SK-N-MC (cell line): ENCODE measurements around the gene ZNF580.

ENCODE experiments used
- DNase-seq: peaks from one replicate; pipeline ENCODE4 v3.0.0-alpha.2; 2011; ENCODE audit warnings: low read depth, low spot score
- H3K27ac ChIP-seq: fragments of 200-600 bp; sonication (generic); 2 replicates; pipeline ENCODE4 v1.5.1; 2016; ENCODE audit warnings: mixed run types
- H3K36me3 ChIP-seq: fragments of 200-600 bp; sonication (generic); 2 replicates; pipeline ENCODE4 v1.6.1; 2017; ENCODE audit warnings: antibody characterized with exemption, low read length, mixed read lengths; ENCODE audit not compliant: insufficient read depth
- H3K4me3 ChIP-seq: fragments of 200-600 bp; sonication (generic); 2 replicates; pipeline ENCODE4 v1.5.1; 2016
- H3K9ac ChIP-seq: fragments of 200-600 bp; sonication (generic); 2 replicates; pipeline ENCODE4 v1.8.0; 2017; ENCODE audit warnings: mixed run types, mixed read lengths; ENCODE audit not compliant: insufficient read length
- H3K9me3 ChIP-seq: fragments of 200-600 bp; sonication (generic); 2 replicates; pipeline ENCODE4 v1.6.1; 2017; ENCODE audit warnings: low read depth, mild to moderate bottlenecking, antibody characterized with exemption, low read length, moderate library complexity, mixed read lengths
- EZH2 ChIP-seq: fragments of 200-600 bp; sonication (generic); IDR thresholded peaks from one replicate; pipeline ENCODE4 v1.6.1; 2017; ENCODE audit warnings: antibody characterized with exemption
- FOXP2 ChIP-seq: optimal IDR thresholded peaks from 2 replicates; pipeline ENCODE3; 2011; ENCODE audit warnings: mild to moderate bottlenecking, moderate library complexity; ENCODE audit not compliant: insufficient read depth; ENCODE audit errors: extremely low read length, control extremely low read depth
- POLR2AphosphoS5 ChIP-seq: IDR thresholded peaks from 2 replicates; pipeline ENCODE4 v1.6.1; 2012; ENCODE audit warnings: mild to moderate bottlenecking, low read depth, low read length, borderline replicate concordance

ZNF580 gene

GRCh38 chr19:55618426-55618825 is 22.4 kb upstream of the ZNF580 start:
- H3K9me3 ChIP-seq = no peaks in the 10 kb centered on the region
- no peak overlapping the region; the same call in 1 of the 2 replicates for H3K27ac ChIP-seq
- no peak for DNase-seq
- TF ChIP-seq EZH2 = no peak
- no peak for TF ChIP-seq FOXP2
- TF ChIP-seq POLR2AphosphoS5 = no peak
- H3K36me3 ChIP-seq = peaks cover 5% of the 10 kb centered on the region; the same call in 1 of the 2 replicates
- H3K4me3 ChIP-seq = no peak overlapping the region
- no peak overlapping the region for H3K9ac ChIP-seq

DNA sequence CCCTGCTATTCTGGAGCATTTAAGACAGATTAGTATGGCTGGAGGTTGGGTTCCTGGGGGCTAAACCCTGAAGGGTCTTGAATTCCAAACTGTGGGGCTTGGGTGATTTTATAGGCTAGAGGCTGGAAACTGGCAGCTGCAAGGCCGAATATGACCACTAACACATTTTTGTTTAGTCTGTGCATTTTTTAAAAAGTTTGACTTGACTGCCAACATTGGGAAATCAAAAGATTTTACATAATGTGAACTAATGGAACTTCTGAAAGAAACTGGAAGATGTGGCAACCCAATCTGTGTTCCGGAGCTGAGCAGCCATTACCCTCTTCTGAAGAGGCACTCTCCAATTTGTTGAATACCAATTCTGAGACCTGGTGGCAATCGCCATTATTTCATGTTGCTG is 21.5 kb upstream of the ZNF580 start:
- no peak overlapping the region for H3K9ac ChIP-seq
- no peaks in the 10 kb centered on the region for H3K9me3 ChIP-seq
- TF ChIP-seq FOXP2 (no peak), EZH2 (no peak), POLR2AphosphoS5 (no peak)
- H3K4me3 ChIP-seq = no peak overlapping the region
- no peak for DNase-seq
- peaks cover 5% of the 10 kb centered on the region; the same call in 1 of the 2 replicates for H3K36me3 ChIP-seq
- H3K27ac ChIP-seq = peak overlapping the region; percentile 71

DNA sequence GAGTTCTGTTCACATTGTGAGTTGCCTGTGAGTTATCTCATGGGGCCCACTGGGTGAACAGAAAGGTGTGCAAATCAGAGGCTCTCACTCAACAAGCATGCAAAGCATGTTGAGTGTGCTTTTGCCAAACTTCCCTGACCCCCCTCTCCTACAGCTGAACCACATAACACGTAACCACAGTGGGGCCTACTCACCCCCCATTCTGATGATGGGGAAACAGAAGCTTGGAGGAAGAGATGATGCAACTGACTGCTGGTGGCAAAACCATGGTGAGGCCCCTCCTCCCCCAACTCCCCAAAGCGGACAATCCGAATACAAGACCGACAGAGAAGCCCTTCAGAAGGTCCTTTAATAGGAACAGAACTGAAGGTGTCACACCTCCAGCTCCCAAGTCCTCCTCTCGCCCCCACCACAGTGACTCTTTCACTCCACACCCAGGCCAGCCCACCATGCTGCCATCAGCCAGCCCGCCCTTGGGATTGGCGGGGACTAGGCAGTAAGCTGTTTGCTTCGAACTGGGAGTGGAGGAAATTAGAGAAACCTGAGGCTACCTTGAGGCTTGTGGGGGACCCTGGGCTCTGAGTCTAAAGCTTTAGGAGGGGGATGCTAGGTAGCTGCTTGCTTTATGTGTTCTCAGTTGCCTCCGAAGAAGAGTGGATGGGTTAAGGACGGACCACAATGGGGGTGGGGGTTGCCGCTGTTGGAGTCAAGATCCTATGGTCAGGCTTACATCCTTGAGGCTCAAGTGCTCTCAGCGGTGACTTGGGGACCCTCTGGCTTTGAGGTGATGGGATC is 20.2 kb upstream of the ZNF580 start:
- Histone ChIP-seq H3K27ac (peak overlapping the region; percentile 64), H3K9ac (no peak overlapping the region), H3K9me3 (no peaks in the 10 kb centered on the region), H3K36me3 (peaks cover 5% of the 10 kb centered on the region; the same call in 1 of the 2 replicates), H3K4me3 (no peak overlapping the region)
- TF ChIP-seq EZH2 = no peak
- no peak; the same call in 1 of the 2 replicates for TF ChIP-seq POLR2AphosphoS5
- no peak for TF ChIP-seq FOXP2
- no peak for DNase-seq

DNA sequence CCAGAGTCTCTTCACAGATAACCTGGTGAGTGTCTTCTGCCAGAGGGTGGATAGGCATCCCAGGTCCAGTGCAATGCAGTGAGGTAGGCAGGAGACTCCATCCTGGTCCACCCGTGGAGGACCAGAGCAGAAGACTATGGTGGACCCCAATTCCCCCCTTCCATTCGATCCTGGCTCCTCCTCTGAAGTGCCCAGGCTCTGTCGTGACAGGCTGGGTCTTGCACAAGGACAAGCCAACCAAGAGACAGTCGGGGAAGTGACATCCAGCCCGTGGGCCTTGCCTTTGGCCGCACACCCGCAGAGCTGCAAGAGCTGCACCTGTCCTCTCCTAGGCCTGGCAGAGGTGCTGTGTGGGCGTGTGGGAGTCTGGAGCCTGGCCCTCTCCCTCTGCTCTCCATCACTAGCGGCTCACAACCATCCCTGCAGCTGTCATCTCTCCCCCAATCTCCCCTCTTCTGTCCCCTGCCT is 19.6 kb upstream of the ZNF580 start:
- Histone ChIP-seq H3K36me3 (peaks cover 5% of the 10 kb centered on the region; the same call in 1 of the 2 replicates), H3K27ac (no peak overlapping the region), H3K9me3 (no peaks in the 10 kb centered on the region), H3K4me3 (no peak overlapping the region), H3K9ac (no peak overlapping the region)
- TF ChIP-seq FOXP2 (no peak), POLR2AphosphoS5 (no peak; the same call in 1 of the 2 replicates), EZH2 (no peak)
- no peak for DNase-seq

- peaks cover under 1% of the 10 kb centered on the region; the same call in 1 of the 2 replicates for H3K36me3 ChIP-seq
- no peak for DNase-seq
- TF ChIP-seq POLR2AphosphoS5 = no peak
- TF ChIP-seq FOXP2 = no peak
- TF ChIP-seq EZH2 = no peak
Observed at GRCh38 chr19:55621673-55622231, 19.1 kb upstream of the ZNF580 start.

DNA sequence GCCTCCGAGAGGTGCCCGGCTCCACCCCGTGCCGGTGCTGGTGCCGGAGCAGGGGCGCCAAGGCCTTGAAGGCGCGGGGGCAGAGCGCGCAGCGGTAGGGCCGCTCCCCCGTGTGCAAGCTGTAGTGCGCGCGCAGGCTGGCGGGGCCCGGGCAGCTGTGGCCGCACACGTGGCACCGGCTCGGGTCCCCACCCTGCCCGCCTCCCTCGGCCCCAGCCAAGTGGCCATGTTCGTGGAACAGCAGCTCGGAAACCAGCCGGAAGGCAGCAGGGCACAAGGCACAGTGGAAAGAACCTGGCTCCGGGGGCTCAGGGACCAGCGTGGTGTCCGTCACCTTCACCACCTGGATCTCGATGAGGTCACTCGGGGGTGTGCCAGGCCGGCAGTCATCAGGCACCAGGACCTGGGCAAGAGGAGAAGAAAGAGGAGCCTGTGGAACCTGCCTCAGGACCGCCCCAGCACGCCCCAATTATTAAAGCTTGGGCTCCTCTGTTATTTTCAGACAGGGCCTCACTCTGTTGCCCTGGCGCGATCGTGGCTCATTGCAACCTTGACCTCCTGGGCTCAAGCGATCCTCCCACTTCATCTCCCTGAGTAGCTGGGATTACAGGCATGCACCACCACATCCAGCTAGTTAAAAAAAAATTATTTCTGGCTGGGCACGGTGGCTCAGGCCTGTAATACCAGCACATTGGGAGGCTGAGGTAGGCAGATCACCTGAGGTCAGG is 18.4 kb upstream of the ZNF580 start:
- H3K9me3 ChIP-seq = no peaks in the 10 kb centered on the region
- H3K27ac ChIP-seq = no peak overlapping the region
- H3K9ac ChIP-seq = no peak overlapping the region
- TF ChIP-seq FOXP2 = no peak
- TF ChIP-seq POLR2AphosphoS5 = no peak
- TF ChIP-seq EZH2 = no peak
- no peaks in the 10 kb centered on the region for H3K36me3 ChIP-seq
- no peak for DNase-seq
- no peak overlapping the region for H3K4me3 ChIP-seq

More at GRCh38 chr19:55621673-55622231, 19.1 kb upstream of the ZNF580 start:
- Histone ChIP-seq H3K27ac (no peak overlapping the region), H3K9me3 (no peaks in the 10 kb centered on the region), H3K4me3 (no peak overlapping the region), H3K9ac (no peak overlapping the region)

GRCh38 chr19:55623130-55623529 is 17.7 kb upstream of the ZNF580 start:
- Histone ChIP-seq H3K9me3 (no peaks in the 10 kb centered on the region), H3K27ac (no peak overlapping the region), H3K4me3 (no peak overlapping the region), H3K36me3 (no peaks in the 10 kb centered on the region), H3K9ac (no peak overlapping the region)
- no peak for TF ChIP-seq FOXP2
- no peak for TF ChIP-seq EZH2
- TF ChIP-seq POLR2AphosphoS5 = no peak
- DNase-seq = no peak

- no peak for DNase-seq
- Histone ChIP-seq H3K36me3 (no peaks in the 10 kb centered on the region), H3K4me3 (peak overlapping the region; percentile 24; the same call in 1 of the 2 replicates), H3K27ac (no peak overlapping the region), H3K9me3 (no peaks in the 10 kb centered on the region), H3K9ac (no peak overlapping the region)
- TF ChIP-seq POLR2AphosphoS5 (no peak), EZH2 (no peak), FOXP2 (no peak)
Observed at GRCh38 chr19:55623561-55623960, 17.2 kb upstream of the ZNF580 start.
